ENCODE measurements around the gene SRD5A2.

SRD5A2 gene, protein sequence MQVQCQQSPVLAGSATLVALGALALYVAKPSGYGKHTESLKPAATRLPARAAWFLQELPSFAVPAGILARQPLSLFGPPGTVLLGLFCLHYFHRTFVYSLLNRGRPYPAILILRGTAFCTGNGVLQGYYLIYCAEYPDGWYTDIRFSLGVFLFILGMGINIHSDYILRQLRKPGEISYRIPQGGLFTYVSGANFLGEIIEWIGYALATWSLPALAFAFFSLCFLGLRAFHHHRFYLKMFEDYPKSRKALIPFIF

DNA sequence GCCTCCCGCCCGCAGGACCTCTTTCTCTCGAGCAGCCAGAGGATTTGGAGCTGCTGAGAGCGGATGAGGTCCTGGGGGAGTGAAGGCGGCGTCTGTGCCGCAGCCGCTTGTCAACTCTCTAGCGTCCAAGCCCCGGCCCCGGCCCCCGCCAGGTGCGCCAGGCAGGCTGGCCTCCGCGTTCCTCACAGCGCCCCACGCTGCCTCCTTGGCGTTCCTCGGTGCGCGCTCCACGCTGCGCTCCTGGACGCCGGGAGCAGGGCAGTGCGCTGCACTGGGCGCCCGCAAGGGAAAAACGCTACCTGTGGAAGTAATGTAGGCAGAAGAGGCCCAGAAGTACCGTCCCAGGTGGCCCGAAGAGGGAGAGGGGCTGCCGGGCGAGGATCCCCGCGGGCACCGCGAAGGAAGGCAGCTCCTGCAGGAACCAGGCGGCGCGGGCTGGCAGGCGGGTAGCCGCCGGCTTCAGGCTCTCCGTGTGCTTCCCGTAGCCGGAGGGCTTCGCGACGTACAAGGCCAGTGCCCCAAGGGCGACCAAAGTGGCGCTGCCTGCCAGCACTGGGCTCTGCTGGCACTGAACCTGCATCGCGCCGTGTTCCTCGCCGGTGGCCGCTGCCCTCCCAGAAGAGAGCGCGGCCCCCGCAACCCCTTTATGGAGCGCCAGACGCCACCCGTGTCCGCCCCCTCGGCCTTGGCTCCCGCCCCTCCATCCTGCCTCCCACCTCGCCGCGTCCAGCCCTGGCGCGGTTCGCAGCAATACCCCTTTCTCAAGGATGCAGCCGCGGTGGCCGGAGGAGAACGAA lies at the start of gene SRD5A2:
TSS of gene SRD5A2 (minus strand) at position 618 of the 797 bp plus-strand sequence. CDS start at position 580, 38 bp downstream.
- DNase-seq, result no peak

- no peak for DNase-seq
Observed at GRCh38 chr2:31606509-31606908, 25.8 kb upstream of the SRD5A2 start.

DNA sequence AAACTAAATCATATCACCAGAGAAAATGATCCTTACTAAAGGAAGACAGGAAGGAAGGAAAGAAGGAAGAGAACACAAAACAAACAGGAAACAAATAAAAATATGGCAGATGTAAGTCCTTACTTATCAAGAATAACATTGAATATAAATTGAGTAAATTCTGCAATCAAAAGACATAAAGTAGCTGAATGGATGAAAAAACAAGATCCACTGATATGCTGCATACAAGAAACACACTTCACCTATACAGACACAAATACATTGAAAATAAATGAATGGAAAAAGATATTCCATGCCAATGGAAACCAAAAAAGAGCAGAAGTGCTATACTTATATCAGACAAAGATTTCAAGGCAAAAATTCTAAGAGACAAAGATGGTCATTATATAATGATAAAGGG lies 18.0 kb upstream of the SRD5A2 start:
- no peak for DNase-seq

GRCh38 chr2:31586230-31586629 lies 5.5 kb upstream of the SRD5A2 start:
- DNase-seq, result no peak

- no peak for DNase-seq
Observed at GRCh38 chr2:31581124-31581795, 522 bp upstream of the SRD5A2 start.

DNA sequence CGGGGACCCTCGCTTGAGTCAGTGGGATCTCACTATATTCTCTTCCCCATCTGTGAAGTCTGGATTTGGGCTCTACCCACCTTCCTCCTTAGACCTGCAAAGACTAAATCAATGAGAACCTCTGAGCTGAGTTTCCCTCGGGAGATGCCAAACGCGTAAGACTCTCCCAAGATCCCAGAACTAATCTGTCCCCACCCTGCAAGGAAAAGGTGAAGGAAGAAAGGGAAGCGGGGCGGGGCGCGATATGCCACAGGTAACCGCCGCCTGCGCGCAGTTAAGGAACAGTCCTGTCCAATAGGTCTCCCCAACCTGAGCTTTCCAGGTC lies 780 bp downstream of the SRD5A2 start:
- DNase-seq, result no peak

GRCh38 chr2:31578316-31578715 lies 2.4 kb downstream of the SRD5A2 start:
- DNase-seq, result no peak

- no peak for DNase-seq
Observed at GRCh38 chr2:31577143-31577542, 3.6 kb downstream of the SRD5A2 start.

GRCh38 chr2:31568585-31569201 lies 12.0 kb downstream of the SRD5A2 start:
- no peak for DNase-seq

GRCh38 chr2:31567679-31568078 lies 13.1 kb downstream of the SRD5A2 start:
- no peak for DNase-seq

DNA sequence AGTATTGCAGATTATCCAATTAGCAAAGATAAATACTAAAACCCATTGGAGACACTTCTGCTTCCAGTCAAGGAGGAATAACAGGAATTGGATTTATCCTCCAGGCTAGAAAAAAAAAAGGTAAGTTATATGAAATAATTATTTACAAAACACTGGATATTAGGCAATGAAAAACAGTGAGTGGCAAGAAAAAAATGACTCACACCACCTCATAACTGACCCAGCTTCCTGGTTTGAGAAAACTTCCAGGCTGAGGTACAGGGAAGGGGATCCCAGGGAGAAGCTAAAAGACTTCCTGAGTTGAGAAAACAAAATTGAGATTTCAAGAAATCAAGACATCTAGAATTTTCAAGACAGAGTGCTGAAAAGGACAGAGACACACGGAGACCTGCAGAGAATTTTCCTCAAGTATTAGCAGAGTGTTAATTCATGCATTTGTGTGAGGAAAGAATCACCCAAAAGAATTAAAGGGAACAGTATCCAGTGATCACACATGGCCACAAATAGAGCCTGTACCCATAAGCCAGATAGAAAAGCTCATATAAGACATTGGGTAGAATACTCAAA lies 17.4 kb downstream of the SRD5A2 start:
- DNase-seq, result no peak

- DNase-seq, result no peak
Observed at GRCh38 chr2:31561823-31562222, 18.9 kb downstream of the SRD5A2 start.

DNA sequence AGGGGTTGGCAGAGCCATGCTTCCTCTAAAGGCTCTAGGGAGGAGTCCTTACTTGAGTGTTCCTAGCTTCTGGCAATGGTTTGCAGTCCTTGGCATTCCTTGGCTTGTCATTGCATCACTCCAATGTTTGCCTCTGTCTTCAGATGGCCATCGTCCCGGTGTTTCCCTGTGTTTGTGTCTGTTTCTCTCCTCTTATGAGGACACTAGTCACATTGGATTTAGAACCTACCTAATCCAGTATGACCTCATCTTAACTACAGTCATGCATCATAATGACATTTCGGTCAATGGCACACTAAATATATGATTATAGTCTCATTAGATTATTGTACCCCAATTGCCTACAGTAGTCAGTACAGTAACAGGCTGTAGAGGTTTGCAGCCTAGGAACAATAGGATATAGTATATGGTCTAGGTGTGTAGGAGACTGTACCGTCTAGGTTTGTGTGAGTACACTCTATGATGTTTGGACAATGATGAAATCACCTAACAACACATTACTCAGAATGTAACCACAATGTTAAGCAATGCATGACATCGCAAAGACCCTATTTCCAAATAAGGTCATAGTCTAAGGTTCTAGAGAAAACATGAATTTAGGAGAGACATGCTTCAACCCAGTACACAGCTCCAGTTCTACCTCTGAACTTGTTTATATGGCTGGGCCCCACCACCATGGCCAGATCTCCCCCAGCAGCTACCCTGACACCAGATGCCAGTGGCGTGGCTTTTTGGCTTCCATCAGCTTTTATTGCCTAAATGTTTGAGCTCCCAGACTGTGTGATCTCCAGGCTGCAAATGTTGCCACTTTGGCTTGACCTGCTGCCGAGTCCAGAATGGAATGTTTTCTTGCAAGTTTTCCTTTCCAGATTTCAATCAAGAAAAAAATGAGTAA lies 22.1 kb downstream of the SRD5A2 start:
- DNase-seq, result no peak

DNA sequence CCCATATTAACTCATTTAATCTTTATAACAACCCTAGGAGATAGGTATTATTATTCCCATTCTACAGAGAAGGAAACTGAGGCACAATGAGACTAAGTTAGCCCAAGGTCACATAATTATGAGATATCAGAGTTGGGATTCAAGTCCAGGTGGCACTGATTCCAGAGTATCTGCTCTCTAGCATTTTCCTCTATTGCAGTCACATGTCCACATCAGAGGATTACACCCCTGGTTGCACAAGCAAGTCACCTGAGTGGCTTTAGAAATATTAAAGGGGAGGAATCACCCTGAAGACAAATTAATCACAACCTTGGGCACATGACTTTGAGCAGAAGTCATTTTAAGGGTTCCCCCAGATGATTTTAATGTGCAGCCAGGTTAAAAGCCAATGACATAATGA lies 23.8 kb downstream of the SRD5A2 start:
- DNase-seq, result no peak

GRCh38 chr2:31555967-31556706 lies 24.6 kb downstream of the SRD5A2 start:
- DNase-seq, result no peak

DNA sequence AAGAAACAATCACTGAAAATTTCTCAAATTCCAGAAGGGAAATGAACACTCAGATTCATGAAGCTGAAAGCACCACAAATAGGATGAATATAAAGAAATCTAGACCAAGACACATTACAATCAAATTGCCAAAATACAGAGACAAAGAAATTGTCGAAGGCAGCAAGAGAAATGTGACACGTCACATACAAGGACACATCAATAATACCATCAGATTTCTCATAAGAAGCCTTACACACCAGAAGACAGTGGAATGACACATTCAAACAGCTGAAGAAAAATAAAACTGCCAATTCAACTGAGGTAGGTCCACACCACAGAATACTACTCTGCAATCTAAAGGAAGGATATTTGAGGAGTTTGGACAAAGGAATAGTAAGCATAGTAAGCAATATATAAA lies 27.4 kb downstream of the SRD5A2 start:
- DNase-seq, result no peak

GRCh38 chr2:31547485-31547884 lies 33.3 kb downstream of the SRD5A2 start:
- DNase-seq, result no peak

- no peak for DNase-seq
Observed at GRCh38 chr2:31541853-31542252, 38.9 kb downstream of the SRD5A2 start.

DNA sequence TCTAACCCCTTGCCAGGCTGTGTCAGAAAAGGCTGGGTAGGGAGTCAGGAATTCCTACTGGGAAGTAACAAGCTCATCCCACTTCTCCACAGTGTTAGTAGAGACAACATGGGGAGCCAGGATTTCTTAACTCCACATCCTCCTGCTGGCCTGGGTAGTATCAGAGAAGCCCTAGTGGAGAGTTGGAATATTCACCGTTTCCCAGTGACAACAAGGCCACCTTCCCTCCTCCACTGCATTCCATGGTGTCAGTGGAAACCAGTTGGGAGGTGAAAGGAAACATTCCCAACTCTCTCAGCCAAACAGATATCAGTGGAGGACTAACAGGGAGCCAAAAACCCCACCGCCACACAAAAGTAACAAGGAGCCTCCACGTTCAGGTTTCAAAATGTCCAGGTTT lies 41.2 kb downstream of the SRD5A2 start:
- DNase-seq, result no peak

DNA sequence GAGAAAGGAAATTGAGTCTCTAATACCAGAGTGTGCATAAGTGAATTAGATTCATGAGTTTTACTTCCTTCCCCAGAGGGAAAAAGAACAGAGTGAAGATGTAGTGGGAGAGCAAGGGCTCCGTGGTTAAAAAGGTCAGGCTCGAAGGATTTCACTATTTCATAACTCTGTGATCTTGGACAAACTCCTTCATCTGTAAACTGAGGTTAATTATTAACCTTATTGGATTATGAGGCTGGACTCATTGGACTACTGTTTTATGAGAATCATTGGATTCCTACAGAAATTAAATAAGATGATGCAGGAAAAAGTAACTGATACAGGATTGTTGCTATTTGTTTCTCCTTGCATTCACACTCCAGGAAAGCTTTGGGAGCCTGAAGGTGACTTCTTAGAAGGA lies 45.0 kb downstream of the SRD5A2 start:
- no peak for DNase-seq

DNA sequence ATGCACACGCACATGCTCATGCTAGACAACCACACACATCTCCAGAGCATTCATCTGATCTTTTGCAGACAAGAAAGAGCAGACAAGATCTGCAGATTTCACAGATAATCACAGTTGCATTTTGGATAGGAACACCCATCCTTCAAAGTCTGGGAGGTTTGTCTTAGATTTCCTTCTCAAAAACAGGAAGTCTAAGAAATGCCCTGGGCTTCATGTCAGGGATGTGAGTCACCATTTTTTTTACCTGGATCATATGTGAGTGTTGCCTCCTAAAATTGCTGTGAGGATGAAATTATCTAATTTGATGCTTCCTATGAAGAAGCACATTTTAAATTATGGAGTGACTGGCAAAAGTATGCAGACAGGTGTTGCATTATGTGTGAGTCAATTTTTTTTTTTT lies 46.1 kb downstream of the SRD5A2 start:
- DNase-seq, result no peak

- DNase-seq, result no peak
Observed at GRCh38 chr2:31533036-31533435, 47.7 kb downstream of the SRD5A2 start.
